ENCODE measurements around the gene CACNA1S. TPM values are rescaled to one million over a fixed set of nuclear protein-coding genes. Genes with fewer than 3 reads are reported as not detected.

Gene CACNA1S
- total RNA-seq, 1 donor from 2014 or later = not detected

GRCh38 chr1:201090541-201090940 is 21.7 kb downstream of the CACNA1S start:
- no peaks in the 10 kb centered on the region for H3K36me3 ChIP-seq
- H3K27me3 ChIP-seq = no peaks in the 10 kb centered on the region
- H3K9me3 ChIP-seq = no peaks in the 10 kb centered on the region
- no peak for TF ChIP-seq CTCF (IDR thresholded peaks at IDR 0.05)
- no peak overlapping the region for H3K27ac ChIP-seq
- no peaks in the 10 kb centered on the region for H3K4me1 ChIP-seq
- intact Hi-C loops (cut with DNase I) = no loop called here
- DNase-seq (ENCODE audit: low spot score in 2 of 2) = no peak
- no peak overlapping the region for H3K4me3 ChIP-seq

- intact Hi-C loops (cut with DNase I) = no loop called here
- DNase-seq (ENCODE audit: low spot score in 2 of 2) = no peak
- no peak overlapping the region for H3K27ac ChIP-seq
- no peaks in the 10 kb centered on the region for H3K27me3 ChIP-seq
- H3K9me3 ChIP-seq = no peaks in the 10 kb centered on the region
- H3K36me3 ChIP-seq = no peaks in the 10 kb centered on the region
- TF ChIP-seq CTCF (IDR thresholded peaks at IDR 0.05) = no peak
- no peak overlapping the region for H3K4me3 ChIP-seq
- no peaks in the 10 kb centered on the region for H3K4me1 ChIP-seq
Measured at GRCh38 chr1:201089596-201089995, 22.6 kb downstream of the CACNA1S start.

- DNase-seq (ENCODE audit: low spot score in 2 of 2) = no peak
- no peaks in the 10 kb centered on the region for H3K4me1 ChIP-seq
- H3K4me3 ChIP-seq = no peak overlapping the region
- intact Hi-C loops (cut with DNase I) = no loop called here
- H3K27ac ChIP-seq = no peak overlapping the region
- no peak for TF ChIP-seq CTCF (IDR thresholded peaks at IDR 0.05)
- H3K27me3 ChIP-seq = no peaks in the 10 kb centered on the region
- H3K36me3 ChIP-seq = no peaks in the 10 kb centered on the region
- H3K9me3 ChIP-seq = no peaks in the 10 kb centered on the region
Measured at GRCh38 chr1:201088901-201089525, 23.2 kb downstream of the CACNA1S start.

- no peak overlapping the region for H3K27ac ChIP-seq
- H3K36me3 ChIP-seq = no peaks in the 10 kb centered on the region
- no peaks in the 10 kb centered on the region for H3K4me1 ChIP-seq
- DNase-seq (ENCODE audit: low spot score in 2 of 2) = no peak
- no peaks in the 10 kb centered on the region for H3K27me3 ChIP-seq
- no peak overlapping the region for H3K4me3 ChIP-seq
- intact Hi-C loops (cut with DNase I) = no loop called here
- H3K9me3 ChIP-seq = no peaks in the 10 kb centered on the region
- TF ChIP-seq CTCF (IDR thresholded peaks at IDR 0.05) = no peak
Measured at GRCh38 chr1:201088395-201088794, 23.8 kb downstream of the CACNA1S start.

- DNase-seq (ENCODE audit: low spot score in 2 of 2) = no peak
- Histone ChIP-seq H3K27me3 (no peaks in the 10 kb centered on the region), H3K4me3 (no peak overlapping the region), H3K4me1 (no peaks in the 10 kb centered on the region), H3K9me3 (no peaks in the 10 kb centered on the region), H3K36me3 (no peaks in the 10 kb centered on the region), H3K27ac (no peak overlapping the region)
- intact Hi-C loops (cut with DNase I) = no loop called here
- TF ChIP-seq CTCF (IDR thresholded peaks at IDR 0.05) = peak in 2 of 3 experiments; percentile 22 to 39
Measured at GRCh38 chr1:201085902-201086735, 26.1 kb downstream of the CACNA1S start.

Measured in ascending aorta (tissue), 2 donors.